ENCODE results near the gene SFR1.

The SFR1 gene

DNA sequence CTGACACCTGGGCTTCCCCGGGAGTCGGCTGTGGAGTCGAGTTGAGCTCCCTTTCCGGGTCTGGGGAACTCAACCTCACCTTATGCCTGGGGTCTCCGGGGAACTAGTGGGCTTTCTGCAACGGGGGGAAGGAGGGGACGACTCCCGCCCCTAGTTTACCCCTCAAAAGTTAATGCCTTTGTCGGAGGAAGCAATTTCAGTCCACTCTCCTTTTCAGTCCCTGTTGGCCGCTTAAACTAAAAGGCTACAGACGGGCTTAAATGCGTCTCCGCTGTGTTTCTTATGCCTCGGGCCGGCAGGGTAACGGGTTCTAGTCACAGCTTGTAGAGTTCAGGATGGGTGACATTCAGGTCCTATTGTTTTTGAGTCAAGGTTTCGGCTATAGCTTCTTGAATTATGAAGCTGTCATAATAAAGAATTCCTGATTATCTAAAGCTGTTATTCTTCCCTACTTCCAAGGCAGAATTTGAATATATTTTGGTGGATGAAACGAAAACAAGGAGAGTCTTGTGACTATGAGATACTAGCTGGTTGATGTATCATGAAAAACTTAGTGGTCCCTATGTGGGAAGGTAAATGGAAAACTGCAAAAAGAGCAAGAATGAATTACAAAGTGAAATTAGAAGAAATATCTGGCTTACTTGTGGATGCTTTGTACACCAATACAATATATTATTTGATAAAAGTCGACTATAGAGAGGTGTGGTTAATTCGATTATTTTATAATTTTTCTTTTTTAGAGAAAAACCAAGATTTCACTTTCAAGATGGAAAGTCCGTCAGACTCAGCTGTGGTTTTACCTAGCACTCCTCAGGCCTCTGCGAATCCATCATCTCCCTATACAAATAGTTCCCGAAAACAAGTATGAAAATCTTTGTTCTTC lies 495 bp downstream of the SFR1 start:
- Histone ChIP-seq H3K4me1 (ENCODE audit: control insufficient read depth in 5 of 5, insufficient read depth in 5 of 5, low read length in 5 of 5) (peaks cover 0 to 18% (median 12%) of the 10 kb centered on the region in 5 donors), H3K27me3 (ENCODE audit: control insufficient read depth in 5 of 5, insufficient read depth in 4 of 5, low read length in 5 of 5) (no peaks in the 10 kb centered on the region), H3K27ac (ENCODE audit: low read depth, low read length) (peak overlapping the region; percentile 100), H3K9me3 (ENCODE audit: control insufficient read depth in 5 of 5, low read length in 5 of 5) (no peaks in the 10 kb centered on the region), H3K4me3 (ENCODE audit: low read depth in 1 of 5, low read length in 5 of 5) (peak overlapping the region; percentile 88 to 98 (median 93)), H3K36me3 (ENCODE audit: control insufficient read depth in 5 of 5, insufficient read depth in 5 of 5, low read length in 5 of 5) (peaks cover 0 to 5% (median 0%) of the 10 kb centered on the region in 5 donors), H3K9ac (ENCODE audit: low read length in 5 of 5) (peak overlapping the region; percentile 57 to 93 (median 81))

DNA sequence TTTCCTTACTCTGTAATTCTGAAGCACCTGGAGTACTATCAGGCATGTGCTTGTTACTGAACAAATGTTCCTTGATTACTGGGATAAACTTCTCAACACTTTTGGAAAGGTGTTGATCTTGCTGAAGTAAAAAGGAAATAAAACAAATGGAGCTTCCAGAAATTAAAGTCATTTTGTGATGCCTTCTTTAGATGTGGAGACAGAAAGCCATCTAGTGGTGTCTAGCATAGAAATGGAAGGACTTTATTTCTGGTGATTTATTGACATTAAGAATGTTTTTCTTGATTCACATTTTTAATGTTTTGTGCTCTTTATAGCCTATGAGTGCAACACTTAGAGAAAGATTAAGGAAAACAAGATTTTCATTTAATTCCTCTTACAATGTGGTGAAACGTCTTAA lies 1.4 kb downstream of the SFR1 start:
- Histone ChIP-seq H3K27me3 (ENCODE audit: control insufficient read depth in 5 of 5, insufficient read depth in 4 of 5, low read length in 5 of 5) (no peaks in the 10 kb centered on the region), H3K36me3 (ENCODE audit: control insufficient read depth in 5 of 5, insufficient read depth in 5 of 5, low read length in 5 of 5) (peaks cover 0 to 5% (median 0%) of the 10 kb centered on the region in 5 donors), H3K9ac (ENCODE audit: low read length in 5 of 5) (no peak overlapping the region), H3K4me3 (ENCODE audit: low read depth in 1 of 5, low read length in 5 of 5) (no peak overlapping the region), H3K4me1 (ENCODE audit: control insufficient read depth in 5 of 5, insufficient read depth in 5 of 5, low read length in 5 of 5) (peaks cover 0 to 18% (median 12%) of the 10 kb centered on the region in 5 donors), H3K9me3 (ENCODE audit: control insufficient read depth in 5 of 5, low read length in 5 of 5) (no peaks in the 10 kb centered on the region), H3K27ac (ENCODE audit: low read depth, low read length) (no peak overlapping the region)

DNA sequence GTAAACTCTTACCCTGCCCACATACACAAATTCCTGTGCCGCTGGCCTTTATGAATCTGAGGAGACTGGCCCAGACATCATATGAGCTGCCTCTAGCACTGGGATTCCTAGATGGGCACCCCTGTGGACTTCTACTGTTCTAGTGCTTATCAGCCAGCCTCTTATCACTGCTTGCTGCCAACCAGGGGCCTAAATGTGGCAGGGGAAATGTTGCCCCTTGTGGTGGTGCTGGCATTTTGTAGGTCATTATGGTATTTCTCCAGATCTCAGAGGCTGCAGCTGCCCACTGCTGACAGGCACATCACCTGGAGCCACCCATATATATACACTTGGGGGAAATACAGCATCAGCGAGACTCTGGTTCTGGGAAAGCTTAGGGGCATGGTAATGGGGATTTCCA lies 5.4 kb downstream of the SFR1 start:
- no peaks in the 10 kb centered on the region for H3K9me3 ChIP-seq (ENCODE audit: control insufficient read depth in 5 of 5, low read length in 5 of 5)
- H3K27ac ChIP-seq (ENCODE audit: low read depth, low read length) = no peak overlapping the region
- H3K9ac ChIP-seq (ENCODE audit: low read length in 5 of 5) = no peak overlapping the region
- peaks cover 0 to 3% (median 3%) of the 10 kb centered on the region in 5 donors for H3K4me1 ChIP-seq (ENCODE audit: control insufficient read depth in 5 of 5, insufficient read depth in 5 of 5, low read length in 5 of 5)
- no peaks in the 10 kb centered on the region for H3K27me3 ChIP-seq (ENCODE audit: control insufficient read depth in 5 of 5, insufficient read depth in 4 of 5, low read length in 5 of 5)
- H3K36me3 ChIP-seq (ENCODE audit: control insufficient read depth in 5 of 5, insufficient read depth in 5 of 5, low read length in 5 of 5) = peaks cover 0 to 5% (median 0%) of the 10 kb centered on the region in 5 donors
- no peak overlapping the region for H3K4me3 ChIP-seq (ENCODE audit: low read depth in 1 of 5, low read length in 5 of 5)

DNA sequence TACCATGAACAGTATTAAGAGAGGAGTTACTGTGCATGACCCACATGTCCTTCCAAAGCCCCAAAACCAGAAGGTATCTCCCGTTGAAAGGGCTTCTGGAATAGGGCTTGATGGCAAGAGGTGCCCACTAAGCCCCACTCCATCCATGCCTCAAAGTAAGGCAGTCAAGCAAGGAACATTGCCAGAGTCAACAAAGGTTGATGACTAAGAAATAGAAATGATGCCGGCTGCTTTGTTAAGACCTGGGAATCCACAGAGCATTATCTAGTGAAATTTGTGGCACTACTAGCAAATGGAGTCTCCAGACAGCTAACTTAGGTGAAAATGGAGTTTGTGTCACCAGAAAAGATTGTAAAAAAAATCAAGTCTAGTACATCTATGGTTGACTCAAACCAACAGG lies 6.2 kb downstream of the SFR1 start:
- no peak overlapping the region for H3K4me3 ChIP-seq (ENCODE audit: low read depth in 1 of 5, low read length in 5 of 5)
- no peaks in the 10 kb centered on the region for H3K9me3 ChIP-seq (ENCODE audit: control insufficient read depth in 5 of 5, low read length in 5 of 5)
- no peak overlapping the region for H3K9ac ChIP-seq (ENCODE audit: low read length in 5 of 5)
- no peak overlapping the region for H3K27ac ChIP-seq (ENCODE audit: low read depth, low read length)
- peaks cover 0 to 5% (median 0%) of the 10 kb centered on the region in 5 donors for H3K36me3 ChIP-seq (ENCODE audit: control insufficient read depth in 5 of 5, insufficient read depth in 5 of 5, low read length in 5 of 5)
- H3K27me3 ChIP-seq (ENCODE audit: control insufficient read depth in 5 of 5, insufficient read depth in 4 of 5, low read length in 5 of 5) = no peaks in the 10 kb centered on the region
- H3K4me1 ChIP-seq (ENCODE audit: control insufficient read depth in 5 of 5, insufficient read depth in 5 of 5, low read length in 5 of 5) = no peaks in the 10 kb centered on the region

DNA sequence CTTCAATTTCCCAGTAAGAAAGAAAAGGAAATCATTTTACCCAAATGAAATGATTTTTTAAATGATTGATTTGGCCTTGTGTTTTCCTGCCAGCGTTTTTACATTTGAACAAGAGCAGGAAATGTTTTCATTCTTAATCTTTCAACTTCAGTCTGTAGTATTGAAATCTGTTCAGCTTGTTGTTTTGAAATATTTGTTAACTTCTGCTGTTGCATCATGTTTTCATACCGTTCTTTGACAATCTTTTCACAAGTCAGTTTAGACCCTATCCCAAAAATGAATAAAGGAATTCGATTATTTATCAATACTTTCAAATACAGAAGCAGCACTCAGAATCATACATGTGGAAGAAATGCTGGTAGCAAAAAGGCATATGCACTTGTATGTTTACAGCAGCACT lies 8.1 kb downstream of the SFR1 start:
- Histone ChIP-seq H3K27me3 (ENCODE audit: control insufficient read depth in 5 of 5, insufficient read depth in 4 of 5, low read length in 5 of 5) (no peaks in the 10 kb centered on the region), H3K4me1 (ENCODE audit: control insufficient read depth in 5 of 5, insufficient read depth in 5 of 5, low read length in 5 of 5) (no peaks in the 10 kb centered on the region), H3K9ac (ENCODE audit: low read length in 5 of 5) (no peak overlapping the region), H3K4me3 (ENCODE audit: low read depth in 1 of 5, low read length in 5 of 5) (no peak overlapping the region), H3K36me3 (ENCODE audit: control insufficient read depth in 5 of 5, insufficient read depth in 5 of 5, low read length in 5 of 5) (peaks cover 0 to 4% (median 0%) of the 10 kb centered on the region in 5 donors), H3K27ac (ENCODE audit: low read depth, low read length) (no peak overlapping the region), H3K9me3 (ENCODE audit: control insufficient read depth in 5 of 5, low read length in 5 of 5) (no peaks in the 10 kb centered on the region)

DNA sequence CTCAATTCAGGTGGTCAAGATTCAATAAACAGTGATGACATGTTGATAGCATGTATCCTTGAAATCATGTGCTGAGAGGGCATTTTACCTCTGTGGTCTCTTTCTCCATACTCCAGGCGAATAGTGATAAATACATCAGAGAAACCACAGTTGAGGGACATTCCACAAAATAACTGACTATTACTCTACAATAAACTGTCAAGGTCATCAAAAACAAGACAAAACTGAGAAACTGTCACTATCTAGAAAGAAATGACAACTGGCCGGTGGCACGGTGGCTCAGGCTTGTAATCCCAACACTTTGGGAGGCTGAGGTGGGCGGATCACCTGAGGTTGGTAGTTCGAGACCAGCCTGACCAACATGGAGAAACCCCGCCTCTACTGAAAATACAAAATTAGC lies 16.2 kb downstream of the SFR1 start:
- H3K9ac ChIP-seq (ENCODE audit: low read length in 5 of 5) = no peak overlapping the region
- no peaks in the 10 kb centered on the region for H3K27me3 ChIP-seq (ENCODE audit: control insufficient read depth in 5 of 5, insufficient read depth in 4 of 5, low read length in 5 of 5)
- no peaks in the 10 kb centered on the region for H3K36me3 ChIP-seq (ENCODE audit: control insufficient read depth in 5 of 5, insufficient read depth in 5 of 5, low read length in 5 of 5)
- no peaks in the 10 kb centered on the region for H3K4me1 ChIP-seq (ENCODE audit: control insufficient read depth in 5 of 5, insufficient read depth in 5 of 5, low read length in 5 of 5)
- no peak overlapping the region for H3K4me3 ChIP-seq (ENCODE audit: low read depth in 1 of 5, low read length in 5 of 5)
- no peaks in the 10 kb centered on the region for H3K9me3 ChIP-seq (ENCODE audit: control insufficient read depth in 5 of 5, low read length in 5 of 5)
- H3K27ac ChIP-seq (ENCODE audit: low read depth, low read length) = no peak overlapping the region

DNA sequence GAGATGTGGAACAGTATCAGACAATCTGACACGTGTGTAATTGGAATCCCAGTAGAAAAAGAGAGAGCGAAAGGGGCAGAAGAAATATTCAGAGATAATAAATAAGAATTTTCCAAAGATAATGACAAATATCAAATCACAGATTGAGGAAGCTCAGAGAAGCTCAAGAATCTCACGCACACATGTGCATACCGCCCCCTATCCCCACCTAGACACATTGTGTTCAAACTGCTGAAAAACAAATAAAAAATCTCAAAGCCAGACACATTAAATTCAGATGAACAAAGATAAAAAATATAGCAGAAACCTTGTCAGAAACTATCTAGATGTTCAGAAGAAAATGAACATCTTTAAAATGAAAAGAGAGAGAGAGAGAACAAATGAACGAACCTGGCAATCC lies 17.2 kb downstream of the SFR1 start:
- Histone ChIP-seq H3K36me3 (ENCODE audit: control insufficient read depth in 5 of 5, insufficient read depth in 5 of 5, low read length in 5 of 5) (no peaks in the 10 kb centered on the region), H3K4me3 (ENCODE audit: low read depth in 1 of 5, low read length in 5 of 5) (no peak overlapping the region), H3K4me1 (ENCODE audit: control insufficient read depth in 5 of 5, insufficient read depth in 5 of 5, low read length in 5 of 5) (no peaks in the 10 kb centered on the region), H3K9ac (ENCODE audit: low read length in 5 of 5) (no peak overlapping the region), H3K9me3 (ENCODE audit: control insufficient read depth in 5 of 5, low read length in 5 of 5) (no peaks in the 10 kb centered on the region), H3K27ac (ENCODE audit: low read depth, low read length) (no peak overlapping the region), H3K27me3 (ENCODE audit: control insufficient read depth in 5 of 5, insufficient read depth in 4 of 5, low read length in 5 of 5) (no peaks in the 10 kb centered on the region)

DNA sequence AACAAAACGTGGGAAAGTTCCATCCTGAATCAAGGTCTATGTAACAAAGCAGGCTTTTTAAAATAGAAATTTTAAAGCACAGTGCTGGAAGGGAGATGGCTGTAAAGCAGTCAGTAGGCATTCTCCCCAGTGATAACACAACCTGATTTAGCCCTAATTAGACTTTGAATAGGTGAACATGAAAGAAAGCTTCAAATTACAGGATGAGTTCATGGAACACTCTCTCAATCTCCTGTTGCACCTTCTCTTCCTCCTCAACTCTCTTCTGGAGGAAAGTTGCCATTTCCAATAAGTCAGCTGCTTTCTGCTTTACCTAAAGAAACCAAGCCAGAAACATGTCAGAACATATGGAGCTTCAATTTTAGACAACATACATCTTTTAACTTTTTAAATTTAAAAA lies 20.1 kb downstream of the SFR1 start:
- no peaks in the 10 kb centered on the region for H3K4me1 ChIP-seq (ENCODE audit: control insufficient read depth in 5 of 5, insufficient read depth in 5 of 5, low read length in 5 of 5)

DNA sequence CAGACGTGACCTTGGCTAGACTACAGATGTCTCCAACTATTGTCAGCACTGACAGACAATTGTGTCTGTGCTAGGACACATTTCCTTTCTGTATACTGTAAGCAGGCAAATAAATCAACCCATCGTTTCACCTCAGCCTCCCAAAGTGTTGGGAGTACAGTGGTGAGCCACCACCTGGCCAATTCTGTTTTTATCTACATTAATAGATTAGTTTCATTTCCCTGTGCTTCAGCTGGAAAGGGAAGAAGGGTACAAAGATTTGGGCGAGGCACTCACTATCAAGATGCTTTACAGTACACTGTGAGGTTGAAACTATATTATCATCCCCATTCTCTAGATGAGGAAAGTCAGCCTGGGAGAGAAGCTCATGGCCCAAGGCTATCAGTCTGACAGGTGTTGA lies 21.9 kb downstream of the SFR1 start:
- no peak overlapping the region for H3K4me3 ChIP-seq (ENCODE audit: low read depth in 1 of 5, low read length in 5 of 5)
- no peaks in the 10 kb centered on the region for H3K36me3 ChIP-seq (ENCODE audit: control insufficient read depth in 5 of 5, insufficient read depth in 5 of 5, low read length in 5 of 5)
- no peaks in the 10 kb centered on the region for H3K9me3 ChIP-seq (ENCODE audit: control insufficient read depth in 5 of 5, low read length in 5 of 5)
- no peaks in the 10 kb centered on the region for H3K27me3 ChIP-seq (ENCODE audit: control insufficient read depth in 5 of 5, insufficient read depth in 4 of 5, low read length in 5 of 5)
- no peaks in the 10 kb centered on the region for H3K4me1 ChIP-seq (ENCODE audit: control insufficient read depth in 5 of 5, insufficient read depth in 5 of 5, low read length in 5 of 5)
- H3K9ac ChIP-seq (ENCODE audit: low read length in 5 of 5) = no peak overlapping the region
- no peak overlapping the region for H3K27ac ChIP-seq (ENCODE audit: low read depth, low read length)

More for the DNA sequence above, 20.1 kb downstream of the SFR1 start:
- no peak overlapping the region for H3K4me3 ChIP-seq (ENCODE audit: low read depth in 1 of 5, low read length in 5 of 5)
- no peak overlapping the region for H3K27ac ChIP-seq (ENCODE audit: low read depth, low read length)
- H3K9ac ChIP-seq (ENCODE audit: low read length in 5 of 5) = no peak overlapping the region
- H3K36me3 ChIP-seq (ENCODE audit: control insufficient read depth in 5 of 5, insufficient read depth in 5 of 5, low read length in 5 of 5) = no peaks in the 10 kb centered on the region
- no peaks in the 10 kb centered on the region for H3K27me3 ChIP-seq (ENCODE audit: control insufficient read depth in 5 of 5, insufficient read depth in 4 of 5, low read length in 5 of 5)
- H3K9me3 ChIP-seq (ENCODE audit: control insufficient read depth in 5 of 5, low read length in 5 of 5) = no peaks in the 10 kb centered on the region

DNA sequence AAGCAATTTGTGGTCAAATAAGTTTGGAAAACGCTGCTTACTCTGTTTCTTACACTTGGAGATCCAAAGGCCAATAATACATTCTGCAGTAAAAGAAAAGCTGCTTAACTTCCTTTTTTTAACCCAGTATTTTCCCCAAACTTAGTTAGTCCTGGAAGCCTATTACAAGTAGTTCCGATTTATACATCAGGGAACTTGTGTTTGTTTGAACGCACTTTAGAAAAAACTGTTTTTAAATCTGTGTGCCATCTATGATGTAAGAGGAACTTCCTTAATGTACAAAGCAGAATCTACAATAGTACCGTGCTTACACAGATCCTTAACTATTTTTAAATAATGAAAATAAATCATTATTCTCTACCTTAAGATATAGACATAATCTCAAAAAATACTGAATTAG lies 23.0 kb downstream of the SFR1 start:
- Histone ChIP-seq H3K9ac (ENCODE audit: low read length in 5 of 5) (no peak overlapping the region), H3K9me3 (ENCODE audit: control insufficient read depth in 5 of 5, low read length in 5 of 5) (no peaks in the 10 kb centered on the region), H3K27me3 (ENCODE audit: control insufficient read depth in 5 of 5, insufficient read depth in 4 of 5, low read length in 5 of 5) (no peaks in the 10 kb centered on the region), H3K27ac (ENCODE audit: low read depth, low read length) (no peak overlapping the region), H3K4me3 (ENCODE audit: low read depth in 1 of 5, low read length in 5 of 5) (no peak overlapping the region), H3K36me3 (ENCODE audit: control insufficient read depth in 5 of 5, insufficient read depth in 5 of 5, low read length in 5 of 5) (no peaks in the 10 kb centered on the region), H3K4me1 (ENCODE audit: control insufficient read depth in 5 of 5, insufficient read depth in 5 of 5, low read length in 5 of 5) (no peaks in the 10 kb centered on the region)
